GM23338 (cell line): Measurements from ENCODE around the gene XRCC5. TPM values are rescaled to one million over a fixed set of nuclear protein-coding genes. Genes with fewer than 3 reads are reported as not detected.

Experiments
- ATAC-seq: fragments of 200-7000 bp; cut with Tn5 transposase; 3 replicates; pipeline ENCODE4 v1.9.1; 2020
- DNase-seq: peaks from one replicate; pipeline ENCODE4 v3.0.0-alpha.2; 2015; ENCODE audit warnings: low spot score
- H2AFZ ChIP-seq: fragments of 200-600 bp; sonication (generic); 2 replicates; pipeline ENCODE4 v1.8.0; 2016; ENCODE audit warnings: antibody characterized with exemption, mild to moderate bottlenecking, moderate library complexity
- H3F3A ChIP-seq: fragments of 200-600 bp; sonication (generic); replicated peaks from 2 replicates; pipeline ENCODE4 v1.8.0; 2017; ENCODE audit warnings: antibody characterized with exemption, mixed run types, low read depth
- H3K27ac ChIP-seq: fragments of 200-600 bp; sonication (generic); 2 replicates; pipeline ENCODE4 v1.6.1; 2016; ENCODE audit warnings: low read depth
- H3K27me3 ChIP-seq: fragments of 200-600 bp; sonication (generic); 2 replicates; pipeline ENCODE4 v1.8.0; 2016; ENCODE audit warnings: mild to moderate bottlenecking, mixed run types, moderate library complexity; ENCODE audit not compliant: insufficient read depth
- H3K36me3 ChIP-seq: fragments of 200-600 bp; sonication (generic); 2 replicates; pipeline ENCODE4 v1.8.0; 2016; ENCODE audit warnings: mild to moderate bottlenecking; ENCODE audit not compliant: insufficient read depth
- H3K4me1 ChIP-seq: fragments of 200-600 bp; sonication (generic); 2 replicates; pipeline ENCODE4 v1.8.0; 2016; ENCODE audit warnings: mild to moderate bottlenecking, moderate library complexity; ENCODE audit not compliant: insufficient read depth
- H3K4me2 ChIP-seq: fragments of 200-600 bp; sonication (generic); 2 replicates; pipeline ENCODE4 v1.7.1; 2017; ENCODE audit warnings: mixed run types
- H3K4me3 ChIP-seq: fragments of 200-600 bp; sonication (generic); 2 replicates; pipeline ENCODE4 v1.6.1; 2016; ENCODE audit warnings: mixed run types
- H3K79me2 ChIP-seq: fragments of 200-600 bp; sonication (generic); replicated peaks from 2 replicates; pipeline ENCODE4 v1.8.0; 2017; ENCODE audit warnings: mild to moderate bottlenecking; ENCODE audit not compliant: insufficient read depth
- H3K9me2 ChIP-seq: fragments of 200-600 bp; sonication (generic); 2 replicates; pipeline ENCODE4 v1.8.0; 2017; ENCODE audit not compliant: insufficient read depth
- H4K20me1 ChIP-seq: fragments of 200-600 bp; sonication (generic); replicated peaks from 2 replicates; pipeline ENCODE4 v1.8.0; 2017; ENCODE audit warnings: mild to moderate bottlenecking; ENCODE audit not compliant: insufficient read depth
- H3K27ac Mint-ChIP-seq: 2 replicates; pipeline ENCODE4 v1.8.0; 2020; ENCODE audit warnings: inconsistent platforms, mild to moderate bottlenecking, moderate library complexity, mixed read lengths
- H3K27me3 Mint-ChIP-seq: 3 replicates; pipeline ENCODE4 v1.8.0; 2022; ENCODE audit warnings: low read depth, mild to moderate bottlenecking, moderate library complexity, mixed read lengths, inconsistent platforms; ENCODE audit not compliant: insufficient read depth, poor library complexity
- H3K36me3 Mint-ChIP-seq: 3 replicates; pipeline ENCODE4 v1.8.0; 2021; ENCODE audit warnings: low read depth, mild to moderate bottlenecking, inconsistent platforms, moderate library complexity, mixed read lengths
- H3K4me1 Mint-ChIP-seq: 3 replicates; pipeline ENCODE4 v1.8.0; 2020; ENCODE audit warnings: mild to moderate bottlenecking, inconsistent platforms, mixed read lengths
- H3K4me3 Mint-ChIP-seq: 3 replicates; pipeline ENCODE4 v1.8.0; 2021; ENCODE audit warnings: moderate library complexity, mild to moderate bottlenecking, inconsistent platforms, mixed read lengths
- H3K9me3 Mint-ChIP-seq: 3 replicates; pipeline ENCODE4 v1.8.0; 2020; ENCODE audit warnings: moderate library complexity, mild to moderate bottlenecking, inconsistent platforms, mixed read lengths
- CREB1 ChIP-seq: fragments of 250-450 bp; sonication (Bioruptor Pico); IDR thresholded peaks from 2 replicates; pipeline ENCODE4 v1.5.0; 2020; ENCODE audit warnings: low read depth, mild to moderate bottlenecking, moderate library complexity
- CTCF ChIP-seq, 2 experiments: fragments of 200-600 bp in 1 of 2; sonication (generic) in 1 of 2; conservative IDR thresholded peaks; 2 replicates each; pipeline versions ENCODE4 v1.5.1 to v1.6.1; 2016 to 2017; ENCODE audit warnings: antibody characterized with exemption in 2 of 2, low read depth in 2 of 2, mild to moderate bottlenecking in 2 of 2, moderate library complexity in 1 of 2
- ETS1 ChIP-seq: IDR thresholded peaks from 2 replicates; pipeline ENCODE4 v1.6.1; 2016; ENCODE audit warnings: antibody characterized with exemption
- EZH2 ChIP-seq: fragments of 200-600 bp; sonication (generic); IDR thresholded peaks from one replicate; pipeline ENCODE4 v1.8.0; 2017; ENCODE audit warnings: antibody characterized with exemption, mild to moderate bottlenecking, low read depth; ENCODE audit not compliant: unreplicated experiment
- EZH2phosphoT487 ChIP-seq: fragments of 200-600 bp; sonication (generic); IDR thresholded peaks from one replicate; pipeline ENCODE4 v1.8.1; 2018; ENCODE audit warnings: antibody characterized with exemption; ENCODE audit not compliant: unreplicated experiment
- JUNB ChIP-seq: IDR thresholded peaks from one replicate; pipeline ENCODE4 v1.6.1; 2016; ENCODE audit warnings: antibody characterized with exemption; ENCODE audit not compliant: unreplicated experiment
- NANOG ChIP-seq: IDR thresholded peaks from 2 replicates; pipeline ENCODE4 v1.6.1; 2016; ENCODE audit warnings: antibody characterized with exemption, borderline replicate concordance
- POLR2AphosphoS5 ChIP-seq: IDR thresholded peaks from 2 replicates; pipeline ENCODE4 v1.6.1; 2016; ENCODE audit warnings: antibody characterized with exemption, low read depth
- REST ChIP-seq: IDR thresholded peaks from one replicate; pipeline ENCODE4 v1.6.1; 2018; ENCODE audit warnings: antibody characterized with exemption; ENCODE audit not compliant: unreplicated experiment
- STAT1 ChIP-seq: IDR thresholded peaks from one replicate; pipeline ENCODE4 v1.6.1; 2016; ENCODE audit warnings: antibody characterized with exemption; ENCODE audit not compliant: unreplicated experiment
- ZNF114 ChIP-seq: fragments of 250-450 bp; sonication (Bioruptor Pico); IDR thresholded peaks from 2 replicates; pipeline ENCODE4 v1.5.0; 2020; ENCODE audit warnings: mild to moderate bottlenecking, moderate library complexity
- ZNF462 ChIP-seq: fragments of 250-450 bp; sonication (Bioruptor Pico); IDR thresholded peaks from 2 replicates; pipeline ENCODE4 v1.5.0; 2020; ENCODE audit warnings: mild to moderate bottlenecking, moderate library complexity
- polyA plus RNA-seq: library from polyadenylated mRNA; unstranded; fragments of >200 nt; fragmentation: Nextera tagmentation; extraction: Ambion mirVana; gene quantifications from 2 replicates; pipeline ENCODE4 v1.2.1, GENCODE V29; 2016
- total RNA-seq: library from RNA; depleted of rRNA; stranded (reverse); fragments of >200 nt; shearing (Covaris generic); gene quantifications from 2 replicates; pipeline ENCODE4 v1.2.3, GENCODE V29; 2014

The XRCC5 gene
- total and polyA plus RNA-seq, 2 experiments from 2014 or later = 499 to 524 TPM

- TF ChIP-seq ZNF462 (CRISPR knock-in tag) (no peak), EZH2 (no peak), CREB1 (no peak), CTCF (conservative IDR thresholded peaks at IDR 0.05; ENCODE audit: low read depth in 2 of 2) (no peak)
Measured at GRCh38 chr2:216231867-216232266, 122.7 kb downstream of the XRCC5 start (continued).

GRCh38 chr2:216232721-216233120 lies 123.6 kb downstream of the XRCC5 start:
- H3K4me1 ChIP-seq = no peaks in the 10 kb centered on the region
- DNase-seq = no peak
- no peaks in the 10 kb centered on the region for H3K79me2 ChIP-seq
- ATAC-seq = no peak
- no peaks in the 10 kb centered on the region for H3K27me3 Mint-ChIP-seq
- H3K9me3 Mint-ChIP-seq = peaks cover 20% of the 10 kb centered on the region
- H3F3A ChIP-seq = no peaks in the 10 kb centered on the region
- no peak overlapping the region for H2AFZ ChIP-seq
- H3K4me3 Mint-ChIP-seq = no peak overlapping the region
- no peak overlapping the region for H3K4me2 ChIP-seq
- H3K27ac ChIP-seq = no peak overlapping the region
- peaks cover 6% of the 10 kb centered on the region; the same call in 2 of the 3 replicates for H3K4me1 Mint-ChIP-seq
- H3K36me3 ChIP-seq = peaks cover 7% of the 10 kb centered on the region; the same call in 1 of the 2 replicates
- no peak overlapping the region for H3K4me3 ChIP-seq
- H3K27ac Mint-ChIP-seq = no peak overlapping the region
- no peaks in the 10 kb centered on the region for H3K27me3 ChIP-seq
- peaks cover 8% of the 10 kb centered on the region for H3K36me3 Mint-ChIP-seq
- H4K20me1 ChIP-seq = no peaks in the 10 kb centered on the region
- peaks cover 6% of the 10 kb centered on the region; the same call in 1 of the 2 replicates for H3K9me2 ChIP-seq
- no peak for TF ChIP-seq REST
- TF ChIP-seq NANOG = no peak
- TF ChIP-seq EZH2 = no peak
- no peak for TF ChIP-seq POLR2AphosphoS5
- no peak for TF ChIP-seq STAT1
- no peak for TF ChIP-seq EZH2phosphoT487
- TF ChIP-seq ZNF114 (CRISPR knock-in tag) = no peak
- TF ChIP-seq JUNB = no peak
- no peak for TF ChIP-seq ETS1
